ENCODE measurements around the gene DUSP6. TPM values are rescaled to one million over a fixed set of nuclear protein-coding genes. Genes with fewer than 3 reads are reported as not detected.
A peak's percentile ranks its signal among the peaks of the same experiment; 100 is the strongest.

Gene DUSP6
- total and polyA plus RNA-seq, 2 of the 13 experiments (the other 11 are each of a cell fraction or from before 2014, with no cell fraction given): 40.9 to 161 TPM

- TF ChIP-seq ZNF770 (CRISPR knock-in tag; IDR thresholded peaks at IDR 0.05) (no peak), BCL3 (CRISPR knock-in tag; IDR thresholded peaks at IDR 0.05) (no peak), NKX3-1 (CRISPR knock-in tag; IDR thresholded peaks at IDR 0.05) (no peak), ZNF335 (CRISPR knock-in tag; IDR thresholded peaks at IDR 0.05) (no peak), ZNF816 (CRISPR knock-in tag; IDR thresholded peaks at IDR 0.05; ENCODE audit: borderline replicate concordance) (no peak), ZNF232 (CRISPR knock-in tag; IDR thresholded peaks at IDR 0.05; ENCODE audit: borderline replicate concordance) (0 out of 2 replicates have a peak, but pooled peaks have one; percentile 24), ZNF556 (CRISPR knock-in tag; IDR thresholded peaks at IDR 0.05; ENCODE audit: borderline replicate concordance) (no peak), AGO2 (optimal IDR thresholded peaks at IDR 0.05; ENCODE audit: low read depth, low read length) (no peak), ZNF543 (CRISPR knock-in tag; IDR thresholded peaks at IDR 0.05) (no peak), PHF8 (CRISPR knock-in tag; IDR thresholded peaks at IDR 0.05) (0 out of 2 replicates have a peak, but pooled peaks have one; percentile 14), MED8 (CRISPR knock-in tag; IDR thresholded peaks at IDR 0.05; ENCODE audit: insufficient replicate concordance) (no peak), THAP11 (CRISPR knock-in tag; IDR thresholded peaks at IDR 0.05) (peak; percentile 39; the same call in 1 of the 2 replicates), FLYWCH1 (CRISPR knock-in tag; IDR thresholded peaks at IDR 0.05) (no peak), ZNF562 (CRISPR knock-in tag; IDR thresholded peaks at IDR 0.05; ENCODE audit: borderline replicate concordance) (no peak), ZNF275 (CRISPR knock-in tag; IDR thresholded peaks at IDR 0.05; ENCODE audit: borderline replicate concordance) (no peak)
- TF ChIP-seq, protein P1, sequence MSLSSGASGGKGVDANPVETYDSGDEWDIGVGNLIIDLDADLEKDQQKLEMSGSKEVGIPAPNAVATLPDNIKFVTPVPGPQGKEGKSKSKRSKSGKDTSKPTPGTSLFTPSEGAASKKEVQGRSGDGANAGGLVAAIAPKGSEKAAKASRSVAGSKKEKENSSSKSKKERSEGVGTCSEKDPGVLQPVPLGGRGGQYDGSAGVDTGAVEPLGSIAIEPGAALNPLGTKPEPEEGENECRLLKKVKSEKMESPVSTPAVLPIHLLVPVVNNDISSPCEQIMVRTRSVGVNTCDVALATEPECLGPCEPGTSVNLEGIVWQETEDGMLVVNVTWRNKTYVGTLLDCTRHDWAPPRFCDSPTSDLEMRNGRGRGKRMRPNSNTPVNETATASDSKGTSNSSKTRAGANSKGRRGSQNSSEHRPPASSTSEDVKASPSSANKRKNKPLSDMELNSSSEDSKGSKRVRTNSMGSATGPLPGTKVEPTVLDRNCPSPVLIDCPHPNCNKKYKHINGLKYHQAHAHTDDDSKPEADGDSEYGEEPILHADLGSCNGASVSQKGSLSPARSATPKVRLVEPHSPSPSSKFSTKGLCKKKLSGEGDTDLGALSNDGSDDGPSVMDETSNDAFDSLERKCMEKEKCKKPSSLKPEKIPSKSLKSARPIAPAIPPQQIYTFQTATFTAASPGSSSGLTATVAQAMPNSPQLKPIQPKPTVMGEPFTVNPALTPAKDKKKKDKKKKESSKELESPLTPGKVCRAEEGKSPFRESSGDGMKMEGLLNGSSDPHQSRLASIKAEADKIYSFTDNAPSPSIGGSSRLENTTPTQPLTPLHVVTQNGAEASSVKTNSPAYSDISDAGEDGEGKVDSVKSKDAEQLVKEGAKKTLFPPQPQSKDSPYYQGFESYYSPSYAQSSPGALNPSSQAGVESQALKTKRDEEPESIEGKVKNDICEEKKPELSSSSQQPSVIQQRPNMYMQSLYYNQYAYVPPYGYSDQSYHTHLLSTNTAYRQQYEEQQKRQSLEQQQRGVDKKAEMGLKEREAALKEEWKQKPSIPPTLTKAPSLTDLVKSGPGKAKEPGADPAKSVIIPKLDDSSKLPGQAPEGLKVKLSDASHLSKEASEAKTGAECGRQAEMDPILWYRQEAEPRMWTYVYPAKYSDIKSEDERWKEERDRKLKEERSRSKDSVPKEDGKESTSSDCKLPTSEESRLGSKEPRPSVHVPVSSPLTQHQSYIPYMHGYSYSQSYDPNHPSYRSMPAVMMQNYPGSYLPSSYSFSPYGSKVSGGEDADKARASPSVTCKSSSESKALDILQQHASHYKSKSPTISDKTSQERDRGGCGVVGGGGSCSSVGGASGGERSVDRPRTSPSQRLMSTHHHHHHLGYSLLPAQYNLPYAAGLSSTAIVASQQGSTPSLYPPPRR (CRISPR knock-in tag; IDR thresholded peaks at IDR 0.05; ENCODE audit: borderline replicate concordance): peak; percentile 59; the same call in 1 of the 2 replicates
- TF ChIP-seq, protein P2, sequence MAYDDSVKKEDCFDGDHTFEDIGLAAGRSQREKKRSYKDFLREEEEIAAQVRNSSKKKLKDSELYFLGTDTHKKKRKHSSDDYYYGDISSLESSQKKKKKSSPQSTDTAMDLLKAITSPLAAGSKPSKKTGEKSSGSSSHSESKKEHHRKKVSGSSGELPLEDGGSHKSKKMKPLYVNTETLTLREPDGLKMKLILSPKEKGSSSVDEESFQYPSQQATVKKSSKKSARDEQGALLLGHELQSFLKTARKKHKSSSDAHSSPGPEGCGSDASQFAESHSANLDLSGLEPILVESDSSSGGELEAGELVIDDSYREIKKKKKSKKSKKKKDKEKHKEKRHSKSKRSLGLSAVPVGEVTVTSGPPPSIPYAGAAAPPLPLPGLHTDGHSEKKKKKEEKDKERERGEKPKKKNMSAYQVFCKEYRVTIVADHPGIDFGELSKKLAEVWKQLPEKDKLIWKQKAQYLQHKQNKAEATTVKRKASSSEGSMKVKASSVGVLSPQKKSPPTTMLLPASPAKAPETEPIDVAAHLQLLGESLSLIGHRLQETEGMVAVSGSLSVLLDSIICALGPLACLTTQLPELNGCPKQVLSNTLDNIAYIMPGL (CRISPR knock-in tag; IDR thresholded peaks at IDR 0.05; ENCODE audit: borderline replicate concordance in 1 of 2, low read depth in 1 of 2): 0 out of 4 replicates have a peak, but pooled peaks of 1 of the 2 experiments have one; percentile 57
Observed at GRCh38 chr12:89357297-89357730, 5.0 kb upstream of the DUSP6 start (continued).
